ENCODE results near the gene JDP2. TPM values are rescaled to one million over a fixed set of nuclear protein-coding genes. Genes with fewer than 3 reads are reported as not detected.
"Not testable (repeated sequence)": the region's sequence is repeated elsewhere in the genome, so short reads cannot be mapped to it uniquely, and the experiment has no call there.

JDP2 gene
- total RNA-seq, 1 donor from 2014 or later: 13.4 TPM

- DNase-seq (ENCODE audit: low spot score): no peak
- intact Hi-C loops (cut with DNase I): no loop called here
Observed at GRCh38 chr14:75469606-75470237, 41.9 kb downstream of the JDP2 start.

- DNase-seq (ENCODE audit: low spot score): no peak
- intact Hi-C loops (cut with DNase I): no loop called here
Observed at GRCh38 chr14:75470238-75470797, 42.5 kb downstream of the JDP2 start.

- no peak for DNase-seq (ENCODE audit: low spot score)
- intact Hi-C loops (cut with DNase I): no loop called here
Observed at GRCh38 chr14:75471059-75471458, 43.2 kb downstream of the JDP2 start.

GRCh38 chr14:75474127-75474526 is 46.3 kb downstream of the JDP2 start:
- intact Hi-C loops (cut with DNase I); DNase-seq (ENCODE audit: low spot score): not testable (repeated sequence)

GRCh38 chr14:75476274-75476995 is 48.6 kb downstream of the JDP2 start:
- DNase-seq (ENCODE audit: low spot score): no peak
- intact Hi-C loops (cut with DNase I): no loop called here

- intact Hi-C loops (cut with DNase I): no loop called here
- DNase-seq (ENCODE audit: low spot score): no peak
Observed at GRCh38 chr14:75477881-75478280, 50.1 kb downstream of the JDP2 start.

- intact Hi-C loops (cut with DNase I): no loop called here
- DNase-seq (ENCODE audit: low spot score): no peak
Observed at GRCh38 chr14:75479770-75480600, 52.2 kb downstream of the JDP2 start.

- no peak for DNase-seq (ENCODE audit: low spot score)
- intact Hi-C loops (cut with DNase I): no loop called here
Observed at GRCh38 chr14:75482366-75482765, 54.5 kb downstream of the JDP2 start.

- intact Hi-C loops (cut with DNase I): loop anchor here (5.0 kb wide), 1 partner anchor 353 kb away; no protein-coding TSS in a partner anchor
- DNase-seq (ENCODE audit: low spot score): no peak
Observed at GRCh38 chr14:75484711-75485429, 57.0 kb downstream of the JDP2 start.

- DNase-seq (ENCODE audit: low spot score): no peak
- intact Hi-C loops (cut with DNase I): loop anchor here (5.0 kb wide), 1 partner anchor 354 kb away; no protein-coding TSS in a partner anchor
Observed at GRCh38 chr14:75486318-75486717, 58.5 kb downstream of the JDP2 start.

- DNase-seq (ENCODE audit: low spot score): no peak
- intact Hi-C loops (cut with DNase I): loop anchor here (5.0 kb wide), 1 partner anchor 355 kb away; no protein-coding TSS in a partner anchor
Observed at GRCh38 chr14:75487155-75487671, 59.4 kb downstream of the JDP2 start.

GRCh38 chr14:75489480-75489837 is 61.6 kb downstream of the JDP2 start:
- intact Hi-C loops (cut with DNase I): loop anchor here (5.0 kb wide), 1 partner anchor 357 kb away; no protein-coding TSS in a partner anchor
- no peak for DNase-seq (ENCODE audit: low spot score)

- no peak for DNase-seq (ENCODE audit: low spot score)
- intact Hi-C loops (cut with DNase I): no loop called here
Observed at GRCh38 chr14:75491376-75491978, 63.7 kb downstream of the JDP2 start.

GRCh38 chr14:75492832-75493591 is 65.2 kb downstream of the JDP2 start:
- no peak for DNase-seq (ENCODE audit: low spot score)
- intact Hi-C loops (cut with DNase I): no loop called here

GRCh38 chr14:75493592-75494087 is 65.8 kb downstream of the JDP2 start:
- DNase-seq (ENCODE audit: low spot score): no peak
- intact Hi-C loops (cut with DNase I): no loop called here

- no peak for DNase-seq (ENCODE audit: low spot score)
- intact Hi-C loops (cut with DNase I): no loop called here
Observed at GRCh38 chr14:75494896-75495295, 67.1 kb downstream of the JDP2 start.

- no peak for DNase-seq (ENCODE audit: low spot score)
- intact Hi-C loops (cut with DNase I): no loop called here
Observed at GRCh38 chr14:75495399-75495798, 67.6 kb downstream of the JDP2 start.

GRCh38 chr14:75495882-75496281 is 68.1 kb downstream of the JDP2 start:
- intact Hi-C loops (cut with DNase I): no loop called here
- no peak for DNase-seq (ENCODE audit: low spot score)
